GM21786 (cell line): ENCODE results near the gene DNAJB11.
"Not testable (repeated sequence)": the region's sequence is repeated elsewhere in the genome, so short reads cannot be mapped to it uniquely, and the experiment has no call there.

ENCODE experiments used
- ATAC-seq: cut with Tn5 transposase; IDR thresholded peaks from one replicate; pipeline ENCODE4 v1.9.1; 2021; ENCODE audit not compliant: unreplicated experiment

The DNAJB11 gene

DNA sequence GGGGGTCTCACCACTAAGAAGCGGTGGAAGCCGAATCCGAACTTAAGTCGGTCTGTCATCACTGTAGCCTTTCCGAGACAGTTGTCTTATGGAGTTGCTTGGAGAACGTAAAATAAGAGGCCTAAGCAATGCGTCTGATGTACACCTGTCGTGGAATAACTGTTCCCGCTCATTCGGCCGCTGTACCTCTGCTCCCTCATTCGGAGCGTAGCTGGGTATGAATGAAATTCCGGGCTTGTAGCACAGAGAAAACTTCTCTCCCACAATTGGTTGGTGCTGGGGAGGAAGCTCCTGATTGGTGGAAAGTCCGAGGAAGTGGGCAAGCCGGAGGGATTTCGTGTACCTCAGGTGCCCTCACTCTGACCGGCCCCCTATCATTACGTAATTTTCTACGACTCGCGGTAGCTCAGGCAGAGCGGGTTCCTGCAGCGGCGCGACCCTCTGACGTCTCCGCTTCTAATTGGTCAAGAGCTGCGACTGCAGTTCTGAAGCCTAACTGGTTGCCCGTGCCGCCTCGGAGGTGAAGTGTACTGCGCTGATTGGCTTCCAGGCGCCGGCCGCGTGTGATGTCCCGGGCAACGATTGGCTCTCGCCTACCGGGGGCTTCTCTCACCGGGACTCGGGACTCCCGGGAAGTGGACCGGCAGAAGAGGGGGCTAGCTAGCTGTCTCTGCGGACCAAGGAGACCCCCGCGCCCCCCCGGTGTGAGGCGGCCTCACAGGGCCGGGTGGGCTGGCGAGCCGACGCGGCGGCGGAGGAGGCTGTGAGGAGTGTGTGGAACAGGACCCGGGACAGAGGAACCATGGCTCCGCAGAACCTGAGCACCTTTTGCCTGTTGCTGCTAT, at the start of gene DNAJB11:
TSS of gene DNAJB11 (plus strand) at position 625 of the 845 bp plus-strand sequence. CDS start at position 803, 178 bp downstream.
- peak; percentile 88 for ATAC-seq

DNA sequence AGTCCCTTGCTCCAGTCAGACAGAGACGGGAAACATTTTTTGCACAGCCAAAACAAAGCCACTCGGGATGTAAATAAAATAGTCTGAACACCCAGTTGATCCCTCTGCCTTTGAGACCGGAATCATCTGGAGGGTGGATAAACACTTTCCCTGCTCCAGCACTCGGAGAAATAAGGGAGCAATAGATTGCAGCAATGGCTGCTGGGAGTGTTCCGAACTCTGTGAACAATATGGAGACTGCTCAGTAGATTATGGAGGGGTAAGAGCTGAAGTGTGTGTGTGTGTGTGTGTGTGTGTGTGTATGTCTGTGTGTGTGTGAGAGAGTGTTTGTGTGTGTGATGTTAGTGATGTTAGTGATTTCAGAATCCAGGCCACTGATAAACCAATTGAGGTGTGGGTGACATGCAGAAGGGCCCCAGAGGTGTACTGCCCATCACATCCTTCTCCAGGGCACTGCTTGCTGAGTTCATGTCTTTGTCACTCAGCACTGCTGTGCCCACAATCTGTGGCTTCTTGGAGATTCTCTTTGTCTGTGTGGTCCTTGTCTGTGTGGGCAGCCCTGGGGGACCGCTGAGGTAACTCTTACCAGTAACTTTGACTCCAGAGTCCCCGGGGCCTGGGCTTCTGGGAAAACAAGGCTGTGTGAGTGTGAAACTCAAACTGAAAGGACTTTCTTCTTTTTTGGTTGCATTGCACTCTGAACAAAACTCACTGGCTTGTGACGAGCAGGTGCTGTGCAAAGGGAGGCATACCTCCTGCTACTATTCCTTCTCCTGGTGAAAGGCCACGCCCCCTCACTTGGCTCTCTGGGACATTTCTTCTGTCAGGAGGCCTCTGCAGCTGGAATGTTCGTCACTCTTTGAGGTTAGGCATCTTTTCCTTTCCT, 49.3 kb upstream of the DNAJB11 start:
- ATAC-seq, result peak; percentile 66

DNA sequence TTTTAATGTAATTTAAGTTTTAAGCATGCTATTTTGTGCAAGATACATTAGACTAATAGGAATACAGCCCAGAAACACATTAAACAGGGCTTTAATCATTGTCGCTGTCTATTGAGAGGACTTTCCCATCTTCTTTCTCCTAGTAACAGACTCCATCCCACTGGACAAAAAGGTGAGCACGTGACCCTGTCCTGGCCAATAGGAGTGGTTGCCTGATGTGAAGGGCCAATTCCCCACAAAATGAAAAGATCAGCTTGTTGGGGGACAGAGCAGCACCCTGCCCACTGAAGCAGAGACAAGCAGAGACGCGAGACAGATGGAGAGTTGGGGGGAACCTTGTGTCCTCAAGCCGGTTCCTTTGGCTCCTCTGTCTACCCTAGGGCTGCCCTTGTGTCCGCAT, 47.5 kb upstream of the DNAJB11 start:
- no peak for ATAC-seq

DNA sequence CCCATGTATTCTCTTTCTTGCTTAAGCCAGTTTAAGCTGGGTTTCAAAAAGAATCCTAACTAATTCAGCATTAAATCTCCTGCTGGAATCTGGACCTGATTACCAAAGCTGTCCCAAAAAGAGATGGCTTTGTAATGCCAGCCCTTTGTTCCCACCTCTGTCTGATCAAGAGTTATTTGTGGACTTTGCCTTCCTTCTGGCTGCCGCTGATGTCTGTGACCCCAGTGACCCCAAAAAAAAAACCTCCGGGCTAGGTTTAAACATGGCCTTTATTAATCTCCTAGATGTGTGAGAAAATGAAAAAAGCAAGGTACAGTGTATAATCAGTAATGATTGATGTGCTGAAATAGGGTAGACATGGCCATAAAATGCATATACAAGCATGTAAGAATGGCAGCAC, 47.1 kb upstream of the DNAJB11 start:
- ATAC-seq, result no peak

DNA sequence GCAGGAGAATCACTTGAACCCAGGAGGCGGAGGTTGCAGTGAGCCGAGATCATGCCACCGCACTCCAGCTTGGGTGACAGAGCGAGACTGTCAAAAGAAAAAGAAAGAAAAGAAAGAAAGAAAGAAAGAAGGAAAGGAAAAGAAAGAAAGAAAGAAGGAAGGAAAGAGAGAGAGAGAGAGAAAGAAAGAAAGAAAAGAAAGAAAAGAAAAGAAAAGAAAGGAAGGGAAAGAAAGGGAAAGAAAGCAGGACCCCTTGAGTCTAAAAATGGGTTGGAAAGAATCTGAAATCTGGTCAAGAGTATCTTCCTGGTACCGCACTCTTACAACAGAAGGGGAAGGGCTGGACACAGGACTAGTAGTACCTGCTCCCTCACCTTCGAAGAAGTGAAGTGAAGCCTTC, 45.9 kb upstream of the DNAJB11 start:
- no peak for ATAC-seq

DNA sequence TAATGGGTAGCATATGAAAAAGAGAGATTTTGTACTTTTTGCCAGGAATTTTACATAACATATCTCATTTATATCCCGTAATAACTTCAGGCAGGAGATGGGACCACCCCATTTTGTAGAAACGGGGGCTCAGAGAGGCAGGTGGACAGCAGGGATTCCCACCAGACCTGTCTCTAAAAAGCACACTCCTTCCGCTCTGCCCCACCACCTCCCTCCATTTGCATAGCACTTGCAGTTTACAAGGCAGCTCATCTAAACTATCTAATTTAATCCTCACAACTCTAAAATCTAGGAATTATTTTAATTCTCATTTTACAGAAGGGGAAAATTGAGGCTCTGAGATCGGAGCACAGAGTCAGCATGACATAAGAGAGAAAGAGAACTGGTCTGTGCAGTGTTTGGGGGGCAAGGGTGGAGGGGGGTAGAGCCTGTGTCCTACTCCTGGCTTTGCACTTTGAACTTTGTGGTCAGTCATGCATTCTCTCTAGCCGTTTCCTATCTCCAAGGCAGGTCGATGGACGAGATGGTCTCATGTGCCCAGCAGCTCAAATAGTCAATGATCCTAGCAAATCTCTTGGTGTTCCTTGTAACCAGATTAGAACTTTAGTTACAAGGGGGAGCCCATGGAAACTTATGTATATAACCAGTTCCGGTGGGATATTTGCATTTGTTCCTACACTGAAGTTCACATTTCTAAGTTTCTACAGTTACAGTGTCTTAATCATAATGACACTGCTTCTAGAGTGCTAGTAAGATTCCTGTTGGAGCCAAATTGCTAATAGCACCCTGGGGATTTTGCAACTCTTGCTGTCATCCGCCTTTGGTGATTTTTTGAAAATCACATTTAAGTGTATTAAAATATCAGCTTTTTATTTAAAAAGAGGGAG, 44.9 kb upstream of the DNAJB11 start:
- no peak for ATAC-seq

DNA sequence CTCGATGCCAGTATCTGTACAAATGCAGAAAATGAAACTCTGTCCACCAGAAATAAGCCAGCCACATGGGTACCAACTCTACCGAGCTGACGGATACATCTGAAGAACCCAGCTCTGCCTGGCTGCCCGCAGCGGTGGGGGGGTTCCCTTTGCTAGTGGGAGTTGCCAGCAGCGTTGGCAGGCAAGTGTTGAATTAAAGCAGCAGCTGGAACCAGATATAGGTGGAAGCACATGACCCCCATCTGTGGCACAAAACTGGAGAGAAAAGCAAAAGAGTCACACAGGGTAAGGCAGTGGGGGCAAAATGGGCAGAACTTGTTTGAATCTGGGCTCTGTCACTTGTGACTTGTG, 44.3 kb upstream of the DNAJB11 start:
- ATAC-seq, result peak; percentile 43

DNA sequence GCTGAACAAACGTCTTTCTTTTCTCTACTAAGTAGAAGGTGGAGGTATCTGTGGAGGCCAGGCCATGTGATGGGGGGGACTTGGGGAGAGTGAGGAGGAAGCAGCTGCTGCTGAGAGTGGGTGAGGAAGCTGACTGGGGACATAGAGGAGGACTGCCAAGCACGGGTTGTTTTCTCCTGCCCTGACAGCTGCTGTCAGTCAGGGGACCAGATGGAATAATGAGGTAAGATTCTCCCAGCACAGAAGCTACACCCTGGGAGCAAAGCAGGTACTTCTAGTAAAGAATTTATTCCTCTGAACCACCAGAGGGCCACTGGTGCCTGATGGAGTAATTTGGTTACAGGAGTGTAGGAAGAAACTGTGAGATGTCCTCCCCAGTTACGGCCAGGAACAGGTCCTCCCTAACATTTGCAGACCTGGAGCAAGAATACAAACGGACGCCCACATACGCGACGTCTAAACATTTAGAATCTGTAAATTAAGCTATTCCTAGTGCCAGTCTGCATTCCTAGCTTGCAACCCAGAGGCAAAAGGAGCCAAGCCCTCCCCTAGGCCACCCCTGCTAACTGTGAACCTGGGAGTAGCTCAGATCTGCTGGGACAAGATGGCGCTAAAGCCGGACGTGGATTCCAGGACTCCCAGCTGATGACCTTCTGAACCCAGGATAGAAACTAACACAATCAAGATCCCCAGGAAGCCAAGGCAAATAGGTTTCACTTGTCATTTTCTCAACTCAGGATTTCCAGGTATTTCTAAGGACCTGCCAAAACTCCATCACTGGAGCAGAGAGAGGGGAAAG, 41.1 kb upstream of the DNAJB11 start:
- ATAC-seq, result no peak

DNA sequence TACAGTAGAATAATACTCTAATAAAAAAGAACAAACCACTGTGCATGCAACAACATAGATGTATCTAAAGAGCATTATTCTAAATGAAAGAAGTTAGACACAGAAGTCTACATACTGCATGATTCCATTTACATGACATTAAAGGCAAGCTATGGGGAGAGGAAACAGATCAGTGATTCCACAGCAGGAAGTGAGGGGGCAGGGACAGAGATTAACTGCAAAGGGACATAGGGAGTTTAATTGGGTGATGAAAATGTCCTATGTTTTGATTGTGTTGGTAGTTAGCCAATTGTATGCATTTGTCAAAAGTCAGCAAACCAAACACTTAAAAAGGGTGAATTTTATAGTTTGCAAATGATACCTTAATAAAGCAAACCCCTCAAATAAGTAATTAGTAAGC, 40.1 kb upstream of the DNAJB11 start:
- ATAC-seq, result no peak

DNA sequence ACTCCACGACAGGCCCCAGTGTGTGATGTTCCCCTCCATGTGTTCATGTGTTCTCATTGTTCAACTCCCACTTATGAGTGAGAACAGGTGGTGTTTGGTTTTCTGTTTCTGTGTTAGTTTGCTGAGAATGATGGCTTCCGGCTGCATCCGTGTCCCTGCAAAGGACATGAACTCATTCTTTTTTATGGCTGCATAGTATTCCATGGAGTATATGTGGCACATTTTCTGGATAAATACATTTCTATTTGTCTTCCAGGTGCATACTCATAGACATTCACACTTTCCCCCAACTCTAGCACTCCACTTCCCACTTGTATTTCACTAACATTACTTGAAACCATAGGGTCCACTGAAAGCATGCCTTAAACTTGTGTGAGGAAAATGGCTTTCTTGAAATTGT, 38.8 kb upstream of the DNAJB11 start:
- not testable (repeated sequence) for ATAC-seq

DNA sequence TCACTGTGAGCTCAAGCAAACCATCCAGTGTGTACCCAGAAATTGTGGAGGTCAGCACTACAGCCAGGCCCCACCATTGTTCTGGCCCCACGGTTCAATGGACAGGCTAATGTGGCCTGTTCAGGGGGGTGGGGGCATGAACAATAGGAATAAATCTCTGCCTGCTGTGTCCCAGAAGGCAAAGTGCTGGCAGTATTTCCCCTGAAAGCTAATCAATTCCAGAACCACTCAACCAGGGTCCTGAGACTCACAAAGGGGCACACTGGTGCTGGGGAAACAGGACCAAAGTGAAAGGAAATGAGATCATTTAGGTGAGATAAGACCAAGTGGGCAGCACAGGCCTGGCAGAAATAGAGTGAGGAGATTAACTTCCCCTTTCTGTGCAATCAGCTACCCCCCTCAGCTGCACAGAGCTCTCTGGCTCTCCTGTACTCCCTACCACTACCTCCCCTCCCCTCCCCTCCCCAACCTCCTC, 37.9 kb upstream of the DNAJB11 start:
- ATAC-seq, result peak; percentile 64

DNA sequence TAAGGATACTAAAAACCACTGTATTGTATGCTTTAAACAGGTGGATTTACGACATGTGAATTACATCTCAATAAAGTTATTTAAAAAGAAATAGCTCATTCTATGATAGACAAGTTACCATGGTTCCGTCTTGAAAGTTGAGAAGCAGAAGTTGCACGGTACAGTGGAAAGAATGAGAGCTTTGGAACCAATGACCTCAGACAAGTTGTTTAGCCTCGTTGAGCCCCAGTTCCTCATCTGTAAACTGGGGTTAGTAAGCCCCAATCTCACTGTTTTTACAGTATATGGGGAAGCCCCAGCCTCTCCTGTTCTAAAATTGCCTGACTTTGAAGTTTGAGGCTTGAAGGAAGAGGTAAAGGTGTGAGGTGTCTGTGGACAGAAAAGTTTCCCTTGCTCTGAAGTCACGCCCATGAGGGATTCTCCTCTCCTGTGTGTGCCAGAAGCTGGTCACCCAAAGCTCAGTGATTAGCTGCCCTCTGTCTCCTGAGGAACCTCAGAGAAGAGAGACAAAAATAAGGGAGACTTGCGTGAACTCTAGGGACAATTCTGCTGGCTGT, 36.3 kb upstream of the DNAJB11 start:
- ATAC-seq, result peak; percentile 85

DNA sequence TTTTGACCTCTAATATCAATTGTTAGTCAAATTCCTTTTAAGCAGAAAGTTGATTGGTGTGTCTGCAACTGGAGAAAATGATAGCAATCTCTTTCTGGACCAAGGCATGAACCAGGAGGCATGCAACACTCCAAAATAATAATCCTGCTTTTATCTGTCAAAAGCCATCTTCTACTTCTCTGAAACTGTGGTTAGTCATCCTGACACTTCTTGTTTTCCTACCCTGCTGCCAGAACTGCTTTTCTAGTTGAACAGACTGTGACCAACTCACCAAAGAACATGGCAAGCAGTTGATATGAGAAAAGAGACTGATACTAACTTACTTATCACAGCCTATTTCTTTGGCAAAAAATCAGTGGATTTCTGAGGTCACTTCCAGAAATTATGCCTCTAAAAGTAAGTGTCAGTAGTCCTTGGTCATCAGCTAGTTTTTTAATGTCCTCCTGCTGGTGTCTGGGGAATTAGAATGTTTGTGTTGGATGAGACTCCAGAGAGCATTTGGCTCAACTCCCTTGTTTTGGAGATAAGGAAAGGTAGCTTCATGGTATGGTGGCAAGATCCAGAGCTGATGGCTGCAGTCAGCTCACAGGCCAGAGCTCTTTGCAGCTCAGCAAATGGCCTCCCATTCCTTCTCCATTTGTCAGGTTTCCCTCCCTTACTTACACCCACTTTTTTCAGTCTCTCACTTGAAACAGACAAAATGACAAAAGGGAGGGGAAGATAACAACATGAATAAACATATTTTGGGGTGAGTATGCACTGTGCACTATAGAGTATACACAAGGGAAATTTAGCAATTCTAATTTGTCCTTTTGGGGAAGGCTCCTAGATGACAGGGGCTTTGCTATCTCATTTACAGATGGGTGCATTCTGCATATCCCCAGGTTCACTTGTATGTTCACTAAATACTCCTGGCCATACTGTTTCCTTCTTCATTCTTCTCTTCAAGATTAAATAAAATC, 33.4 kb upstream of the DNAJB11 start:
- no peak for ATAC-seq

DNA sequence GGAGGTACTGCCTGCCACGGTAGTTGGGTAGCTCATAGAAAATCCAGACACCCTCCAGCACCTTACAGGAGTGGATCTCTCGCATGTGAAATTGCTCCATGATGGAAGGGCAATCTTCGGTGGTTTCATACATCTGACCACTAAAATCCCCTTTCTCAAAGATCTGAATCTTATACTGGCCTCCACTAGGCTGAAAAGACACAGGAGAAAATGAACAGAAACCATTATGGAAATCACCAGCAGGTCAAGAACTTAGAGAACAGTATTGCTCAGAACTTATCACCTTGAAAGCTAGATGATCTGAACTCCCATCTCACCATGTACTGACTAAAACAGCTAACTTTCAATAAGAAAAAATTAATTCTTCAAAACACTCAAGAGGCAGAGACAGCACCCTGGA, 31.7 kb upstream of the DNAJB11 start:
- no peak for ATAC-seq

DNA sequence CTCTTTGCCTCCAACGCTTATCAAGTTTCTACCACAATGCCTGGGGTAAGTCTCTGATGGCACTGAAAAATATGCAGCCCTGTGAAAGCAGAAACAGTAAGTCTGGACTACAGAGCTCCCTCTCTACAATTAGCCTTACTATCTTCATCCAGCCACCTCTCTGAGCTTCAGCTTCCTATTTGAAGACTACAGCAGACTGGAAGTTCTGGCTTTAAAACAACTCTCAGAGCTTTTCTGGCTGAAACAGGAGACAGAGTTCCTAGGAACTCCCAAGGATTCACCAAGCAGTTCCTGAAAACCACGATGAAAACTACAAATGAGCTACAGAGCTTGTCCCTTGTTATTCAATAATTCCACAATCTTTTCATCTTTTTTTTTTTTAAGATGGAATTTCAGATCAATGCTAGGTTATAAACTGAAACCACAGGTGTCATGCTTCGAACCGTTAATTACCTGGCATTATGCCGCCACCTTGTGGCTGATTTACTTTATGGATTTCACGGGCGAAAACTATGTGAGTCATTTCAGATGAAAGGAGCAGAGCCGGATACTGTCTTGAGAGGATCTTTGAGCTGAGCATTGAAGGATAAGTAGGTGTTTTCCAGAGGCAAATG, 30.2 kb upstream of the DNAJB11 start:
- peak; percentile 73 for ATAC-seq

DNA sequence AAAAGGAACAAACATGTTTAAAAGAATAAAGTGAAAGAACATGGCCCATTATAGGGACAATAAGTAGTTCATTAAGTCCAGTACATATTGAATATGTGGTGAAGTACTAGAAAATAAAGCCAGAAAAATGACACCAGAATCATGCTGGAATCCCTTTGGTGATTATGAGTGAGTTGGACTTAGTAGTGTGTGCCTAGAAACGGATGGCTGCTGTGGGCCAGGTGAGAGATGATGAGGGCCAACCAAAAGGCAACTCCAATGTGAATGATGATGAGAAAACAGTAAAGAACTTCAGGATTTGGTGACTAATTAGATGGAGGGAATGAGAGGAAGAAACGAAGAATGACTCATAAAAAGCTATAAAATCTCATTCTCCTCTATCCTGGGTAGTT, 29.7 kb upstream of the DNAJB11 start:
- ATAC-seq, result no peak

DNA sequence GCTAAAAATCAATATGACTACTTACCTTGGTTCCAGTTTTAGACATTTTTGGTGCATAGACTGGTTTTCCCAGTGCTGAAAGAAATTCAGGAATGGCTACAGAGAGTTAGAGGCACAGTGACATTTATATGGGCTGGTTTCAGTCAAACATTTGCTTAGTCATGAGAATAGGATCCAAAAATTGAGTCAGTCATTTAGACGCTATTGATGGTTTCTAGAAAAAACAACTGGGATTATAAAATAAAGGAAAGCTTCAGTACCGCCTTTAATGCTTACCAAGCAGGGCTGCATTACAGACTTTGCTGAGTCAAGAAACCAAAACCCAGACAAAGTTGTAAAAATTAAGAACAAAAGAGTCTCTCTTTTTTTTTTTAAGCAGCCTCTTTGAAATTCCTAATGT, 26.2 kb upstream of the DNAJB11 start, which contains the start of gene CRYGS:
TSS of gene CRYGS (minus strand) at position 100 of the 400 bp plus-strand sequence. CDS start at position 46, 54 bp downstream.
- ATAC-seq, result no peak

DNA sequence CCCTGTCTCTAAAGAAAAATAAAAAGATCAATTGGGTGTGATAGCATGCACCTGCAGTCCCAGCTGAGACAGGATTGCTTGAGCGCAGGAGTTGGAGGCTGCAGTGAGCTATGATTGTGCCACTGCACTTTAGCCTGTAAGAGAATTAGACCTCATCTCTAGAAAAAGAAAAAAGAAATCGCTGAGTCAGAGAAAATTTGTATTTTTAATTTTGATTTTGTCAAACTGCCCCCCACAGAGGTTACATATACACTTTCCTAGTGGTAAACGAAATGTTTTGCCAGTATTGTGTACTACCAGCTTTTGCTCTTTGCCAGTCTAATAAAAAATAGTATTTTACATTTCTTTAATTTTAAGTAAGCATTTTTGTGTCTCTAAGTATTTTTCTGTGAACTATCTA, 21.0 kb upstream of the DNAJB11 start:
- ATAC-seq, result no peak
